T-helper 17 cell (primary cell): Measurements from ENCODE around the gene C9orf50. TPM values are rescaled to one million over a fixed set of nuclear protein-coding genes. Genes with fewer than 3 reads are reported as not detected.
"Not testable (repeated sequence)": the region's sequence is repeated elsewhere in the genome, so short reads cannot be mapped to it uniquely, and the experiment has no call there.

Source experiments
- ATAC-seq: fragments of 150-1000 bp; cut with Tn5 transposase; 2 replicates; pipeline ENCODE4 v1.10.0; 2021; ENCODE audit warnings: mild to moderate bottlenecking, moderate library complexity
- DNase-seq, 3 donors: peaks; one replicate each; pipeline versions ENCODE4 v3.0.0 to v3.0.0-alpha.2; 2020 to 2021
- H3K9me3 ChIP-seq: one replicate; pipeline ENCODE4 v1.7.0; 2013; ENCODE audit warnings: low read length, mild to moderate bottlenecking; ENCODE audit not compliant: control insufficient read depth, poor library complexity, severe bottlenecking
- H3K27ac Mint-ChIP-seq: one replicate; pipeline ENCODE4 v1.8.0; 2022; ENCODE audit warnings: mild to moderate bottlenecking, moderate library complexity, mixed read lengths
- H3K27me3 Mint-ChIP-seq: one replicate; pipeline ENCODE4 v1.8.0; 2022; ENCODE audit warnings: mixed read lengths
- H3K36me3 Mint-ChIP-seq: one replicate; pipeline ENCODE4 v1.8.0; 2022; ENCODE audit warnings: low read depth, mixed read lengths
- H3K4me1 Mint-ChIP-seq: one replicate; pipeline ENCODE4 v1.8.0; 2022; ENCODE audit warnings: mild to moderate bottlenecking, mixed read lengths
- H3K4me3 Mint-ChIP-seq: one replicate; pipeline ENCODE4 v1.8.0; 2022; ENCODE audit warnings: mild to moderate bottlenecking, moderate library complexity, mixed read lengths
- total RNA-seq, 4 donors: library from RNA in 2 of 4; stranded (reverse) in 2 of 4; gene quantifications; one replicate each; pipeline ENCODE4 v1.2.3 and lab custom pipeline; 2022 to 2026

Gene C9orf50
- not detected for total RNA-seq
- 0 to 0.12 reads per million in 2 donors for total RNA-seq (lab: John Stamatoyannopoulos, UW)

GRCh38 chr9:129620669-129621295 lies at the start of gene C9orf50:
Gene C9orf50, minus strand, starts transcription at chr9:129621101. Its CDS starts 527 bp downstream, at chr9:129620574.
- H3K4me1 Mint-ChIP-seq = peaks cover 16% of the 10 kb centered on the region
- no peak for DNase-seq
- H3K27me3 Mint-ChIP-seq = peaks cover 32% of the 10 kb centered on the region
- no peak within 1 kb of the TSS for H3K27ac Mint-ChIP-seq
- no peak for ATAC-seq
- peaks cover 6% of the 10 kb centered on the region for H3K36me3 Mint-ChIP-seq
- H3K4me3 Mint-ChIP-seq = no peak within 1 kb of the TSS
- H3K9me3 ChIP-seq = no peaks in the 10 kb centered on the region

- Mint-ChIP-seq H3K4me3 (no peak overlapping the region), H3K27me3 (peaks cover 8% of the 10 kb centered on the region), H3K36me3 (no peaks in the 10 kb centered on the region), H3K4me1 (peaks cover 2% of the 10 kb centered on the region), H3K27ac (no peak overlapping the region)
- H3K9me3 ChIP-seq = no peaks in the 10 kb centered on the region
- no peak for DNase-seq
- no peak for ATAC-seq
Measured at GRCh38 chr9:129669946-129670345, 49.0 kb upstream of the C9orf50 start.

- H3K9me3 ChIP-seq = no peaks in the 10 kb centered on the region
- no peak overlapping the region for H3K27ac Mint-ChIP-seq
- no peaks in the 10 kb centered on the region for H3K36me3 Mint-ChIP-seq
- DNase-seq = no peak
- H3K4me3 Mint-ChIP-seq = no peak overlapping the region
- peaks cover 5% of the 10 kb centered on the region for H3K4me1 Mint-ChIP-seq
- ATAC-seq = no peak
- H3K27me3 Mint-ChIP-seq = peaks cover 8% of the 10 kb centered on the region
Measured at GRCh38 chr9:129669141-129669718, 48.3 kb upstream of the C9orf50 start.

GRCh38 chr9:129667850-129668249 lies 46.9 kb upstream of the C9orf50 start:
- no peak for DNase-seq
- Mint-ChIP-seq H3K27me3 (peaks cover 8% of the 10 kb centered on the region), H3K4me1 (peaks cover 5% of the 10 kb centered on the region), H3K36me3 (no peaks in the 10 kb centered on the region), H3K27ac (no peak overlapping the region), H3K4me3 (no peak overlapping the region)
- H3K9me3 ChIP-seq = no peaks in the 10 kb centered on the region
- no peak for ATAC-seq

GRCh38 chr9:129667378-129667777 lies 46.5 kb upstream of the C9orf50 start:
- H3K9me3 ChIP-seq = no peaks in the 10 kb centered on the region
- DNase-seq = no peak
- no peak overlapping the region for H3K4me3 Mint-ChIP-seq
- no peak overlapping the region for H3K27ac Mint-ChIP-seq
- peaks cover 8% of the 10 kb centered on the region for H3K27me3 Mint-ChIP-seq
- ATAC-seq = no peak
- peaks cover 5% of the 10 kb centered on the region for H3K4me1 Mint-ChIP-seq
- no peaks in the 10 kb centered on the region for H3K36me3 Mint-ChIP-seq

- Mint-ChIP-seq H3K4me3 (peak overlapping the region; percentile 33), H3K27ac (no peak overlapping the region), H3K36me3 (no peaks in the 10 kb centered on the region), H3K27me3 (peaks cover 8% of the 10 kb centered on the region), H3K4me1 (peaks cover 5% of the 10 kb centered on the region)
- ATAC-seq = no peak
- no peaks in the 10 kb centered on the region for H3K9me3 ChIP-seq
- DNase-seq = no peak
Measured at GRCh38 chr9:129666575-129666974, 45.7 kb upstream of the C9orf50 start.

- Mint-ChIP-seq H3K36me3 (no peaks in the 10 kb centered on the region), H3K27me3 (peaks cover 8% of the 10 kb centered on the region), H3K4me3 (peak overlapping the region; percentile 85), H3K4me1 (peaks cover 5% of the 10 kb centered on the region), H3K27ac (no peak overlapping the region)
- ATAC-seq = peak; percentile 23
- no peak for DNase-seq
- H3K9me3 ChIP-seq = no peaks in the 10 kb centered on the region
Measured at GRCh38 chr9:129665814-129666520, 45.1 kb upstream of the C9orf50 start.

- no peak for DNase-seq
- H3K9me3 ChIP-seq = no peaks in the 10 kb centered on the region
- Mint-ChIP-seq H3K4me1 (peaks cover 5% of the 10 kb centered on the region), H3K27ac (no peak within 1 kb of the TSS), H3K36me3 (no peaks in the 10 kb centered on the region), H3K4me3 (peak within 1 kb of the TSS; percentile 85), H3K27me3 (peaks cover 8% of the 10 kb centered on the region)
- ATAC-seq = peak; percentile 57
Measured at GRCh38 chr9:129665389-129665775, 44.5 kb upstream of the C9orf50 start, which contains the start of gene PRRX2. Gene PRRX2, plus strand, starts transcription at chr9:129665647. Its CDS starts 221 bp downstream, at chr9:129665868.

GRCh38 chr9:129664746-129665388 lies 44.0 kb upstream of the C9orf50 start:
- H3K4me3 Mint-ChIP-seq = peak overlapping the region; percentile 85
- H3K4me1 Mint-ChIP-seq = peaks cover 5% of the 10 kb centered on the region
- DNase-seq (no peak), ATAC-seq (peak; percentile 59)
- H3K27ac Mint-ChIP-seq = no peak overlapping the region
- H3K36me3 Mint-ChIP-seq = no peaks in the 10 kb centered on the region
- H3K9me3 ChIP-seq = no peaks in the 10 kb centered on the region
- peaks cover 8% of the 10 kb centered on the region for H3K27me3 Mint-ChIP-seq

- DNase-seq, H3K9me3 ChIP-seq, H3K27ac Mint-ChIP-seq, H3K4me3 Mint-ChIP-seq, H3K27me3 Mint-ChIP-seq, ATAC-seq, H3K36me3 Mint-ChIP-seq, H3K4me1 Mint-ChIP-seq: not testable (repeated sequence)
Measured at GRCh38 chr9:129662239-129662638, 41.3 kb upstream of the C9orf50 start.

- H3K4me3 Mint-ChIP-seq = no peak overlapping the region
- H3K9me3 ChIP-seq = no peaks in the 10 kb centered on the region
- H3K27ac Mint-ChIP-seq = peak overlapping the region; percentile 39
- H3K27me3 Mint-ChIP-seq = no peaks in the 10 kb centered on the region
- DNase-seq = no peak
- peaks cover 5% of the 10 kb centered on the region for H3K4me1 Mint-ChIP-seq
- no peak for ATAC-seq
- H3K36me3 Mint-ChIP-seq = no peaks in the 10 kb centered on the region
Measured at GRCh38 chr9:129661029-129661428, 40.1 kb upstream of the C9orf50 start.

- Mint-ChIP-seq H3K27ac (no peak overlapping the region), H3K27me3 (no peaks in the 10 kb centered on the region), H3K4me3 (no peak overlapping the region), H3K36me3 (no peaks in the 10 kb centered on the region), H3K4me1 (no peaks in the 10 kb centered on the region)
- no peak for DNase-seq
- no peaks in the 10 kb centered on the region for H3K9me3 ChIP-seq
- no peak for ATAC-seq
Measured at GRCh38 chr9:129656795-129657390, 36.0 kb upstream of the C9orf50 start.

GRCh38 chr9:129655696-129656095 lies 34.8 kb upstream of the C9orf50 start:
- H3K9me3 ChIP-seq = no peaks in the 10 kb centered on the region
- no peak overlapping the region for H3K4me3 Mint-ChIP-seq
- DNase-seq (no peak), ATAC-seq (no peak)
- H3K36me3 Mint-ChIP-seq = no peaks in the 10 kb centered on the region
- H3K27ac Mint-ChIP-seq = no peak overlapping the region
- no peaks in the 10 kb centered on the region for H3K27me3 Mint-ChIP-seq
- no peaks in the 10 kb centered on the region for H3K4me1 Mint-ChIP-seq
